Activated T-helper 1 cell treated with anti-CD3 and anti-CD28 coated beads, Interleukin-2, amount 50 U/mL, for 16 hours (primary cell): ENCODE results near the gene SCYGR7.
"Not testable (repeated sequence)": the region's sequence is repeated elsewhere in the genome, so short reads cannot be mapped to it uniquely, and the experiment has no call there.

ENCODE experiments used
- DNase-seq, 2 donors: peaks; one replicate each; pipeline ENCODE4 v3.0.0-alpha.2; 2020; ENCODE audit warnings: low read depth in 1 of 2, low spot score in 1 of 2

Gene SCYGR7, protein sequence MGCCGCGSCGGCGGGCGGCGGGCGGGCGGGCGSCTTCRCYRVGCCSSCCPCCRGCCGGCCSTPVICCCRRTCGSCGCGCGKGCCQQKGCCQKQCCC

DNA sequence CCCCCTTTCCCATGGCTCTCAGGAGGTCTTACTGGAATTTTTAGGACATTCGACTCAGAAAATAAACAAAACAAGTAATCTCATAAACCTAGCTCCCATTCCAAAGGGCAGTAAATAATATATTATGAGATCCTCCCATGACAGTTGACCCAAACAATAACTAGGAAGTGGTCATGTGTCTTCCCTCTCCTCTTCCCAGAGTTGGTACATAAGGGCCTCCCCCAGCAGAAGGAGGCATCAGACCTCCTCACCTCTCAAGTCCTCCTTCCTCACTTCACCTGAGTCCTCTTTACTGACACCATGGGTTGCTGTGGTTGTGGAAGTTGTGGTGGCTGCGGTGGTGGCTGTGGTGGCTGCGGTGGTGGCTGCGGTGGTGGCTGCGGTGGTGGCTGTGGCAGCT, at the start of gene SCYGR7:
TSS of gene SCYGR7 (plus strand) at position 301 of the 400 bp plus-strand sequence. CDS start at position 301, 0 bp downstream.
- DNase-seq: no peak

DNA sequence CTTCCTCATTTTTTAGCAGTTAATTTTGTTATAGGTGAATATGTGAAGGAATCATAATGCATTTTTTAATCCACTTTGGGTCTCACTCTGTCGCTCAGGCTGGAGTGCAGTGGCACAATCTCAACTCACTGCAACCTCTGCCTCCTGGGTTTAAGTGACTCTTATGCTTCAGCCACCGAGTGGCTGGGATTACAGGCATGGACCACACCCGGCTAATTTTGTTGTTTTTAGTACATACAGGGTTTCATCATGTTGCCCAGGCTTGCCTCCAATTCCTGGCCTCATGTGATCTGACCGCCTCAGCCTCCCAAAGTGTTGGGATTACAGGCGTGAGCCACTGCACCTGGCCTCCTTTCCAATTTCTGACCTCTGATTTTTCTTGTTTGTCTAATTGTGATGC, 43.9 kb upstream of the SCYGR7 start:
- DNase-seq: no peak

DNA sequence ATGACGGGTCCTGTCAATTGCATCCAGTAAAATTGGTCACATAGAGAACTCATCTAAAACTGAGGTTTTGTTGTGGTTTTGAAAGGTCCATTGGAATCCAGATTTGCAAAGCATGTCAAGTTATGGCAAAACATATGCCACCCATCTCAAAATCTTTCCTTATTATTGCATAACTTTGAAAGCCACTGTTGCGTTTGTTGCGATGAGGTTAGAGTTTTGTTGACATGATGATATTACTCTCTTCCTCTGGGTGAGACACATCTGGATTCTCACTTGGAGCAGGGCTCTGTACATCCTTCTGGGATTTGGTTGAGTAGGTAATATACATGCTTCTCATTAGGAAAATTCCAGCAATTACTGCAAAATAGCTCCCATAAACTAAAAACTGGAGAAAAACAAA, 40.9 kb upstream of the SCYGR7 start:
- DNase-seq: no peak

DNA sequence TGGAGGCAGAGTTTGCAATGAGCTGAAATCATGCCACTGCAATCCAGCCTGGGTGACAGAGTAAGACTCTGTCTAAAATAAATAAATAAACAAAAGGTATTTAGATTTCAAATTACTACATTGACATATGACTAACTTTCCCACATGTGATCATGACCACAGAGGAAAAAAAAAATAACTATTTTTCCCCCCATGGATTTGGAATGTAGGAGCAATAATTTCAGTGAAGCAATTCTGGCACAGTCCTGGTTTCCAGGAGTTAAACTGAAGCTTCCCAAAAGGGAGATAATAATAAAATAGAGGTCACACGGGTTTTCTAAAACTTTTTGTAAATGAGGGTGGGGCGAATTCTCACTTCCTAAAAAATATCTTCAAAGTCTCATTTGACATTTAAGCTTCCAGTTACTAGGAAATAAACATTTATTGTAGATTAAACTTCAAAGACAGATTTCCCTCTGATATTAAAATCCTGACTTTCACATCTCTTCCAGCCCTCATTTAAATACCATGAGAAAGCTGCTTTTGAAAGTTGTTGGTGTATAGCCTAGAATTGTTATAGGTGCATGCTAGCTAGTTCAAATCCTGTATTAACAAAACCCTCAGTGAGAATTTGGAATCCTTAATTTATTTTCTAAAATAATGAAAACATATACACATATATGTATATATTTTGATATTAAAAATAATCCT, 31.0 kb upstream of the SCYGR7 start:
- DNase-seq: no peak

DNA sequence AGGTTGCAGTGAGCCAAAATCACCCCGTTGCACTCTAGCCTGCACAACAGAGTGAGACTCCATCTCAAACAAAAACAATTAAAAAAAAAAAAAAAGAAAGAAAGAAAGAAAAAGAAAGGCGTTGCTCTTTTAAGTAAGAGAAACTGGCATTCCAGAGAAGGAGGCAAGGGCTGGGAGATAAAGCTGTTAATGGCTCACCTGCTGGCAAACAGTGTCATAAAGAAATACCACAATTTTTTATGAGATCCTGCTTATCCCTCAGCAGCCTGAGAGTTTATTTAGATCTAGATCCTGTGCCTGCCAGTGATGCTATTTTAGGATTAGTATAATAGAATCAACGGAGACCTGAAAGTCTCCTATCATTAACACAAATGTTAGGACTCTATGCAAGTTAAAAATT, 26.6 kb upstream of the SCYGR7 start:
- DNase-seq: no peak

DNA sequence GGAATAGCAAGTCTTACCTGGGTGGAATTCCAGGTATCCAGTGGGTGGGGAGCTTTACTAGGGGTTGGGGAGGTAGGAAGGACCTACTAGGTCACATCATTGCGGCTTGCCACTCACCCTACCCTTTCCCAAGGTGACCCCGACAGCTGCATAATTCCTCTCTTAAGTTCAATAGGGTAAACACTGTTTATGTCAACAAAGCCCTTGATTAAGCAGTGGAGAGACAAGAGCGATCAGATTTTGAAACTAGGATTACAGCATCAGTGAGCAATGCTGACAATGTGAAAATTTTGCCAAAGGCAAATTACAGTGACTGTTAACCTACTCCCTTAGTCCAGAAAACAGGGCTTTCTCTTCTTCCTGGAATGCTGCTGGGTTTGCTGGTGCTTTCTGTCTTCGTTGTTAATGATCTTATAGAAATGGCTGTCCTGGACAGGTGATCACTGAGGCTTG, 24.8 kb upstream of the SCYGR7 start:
- DNase-seq: no peak

DNA sequence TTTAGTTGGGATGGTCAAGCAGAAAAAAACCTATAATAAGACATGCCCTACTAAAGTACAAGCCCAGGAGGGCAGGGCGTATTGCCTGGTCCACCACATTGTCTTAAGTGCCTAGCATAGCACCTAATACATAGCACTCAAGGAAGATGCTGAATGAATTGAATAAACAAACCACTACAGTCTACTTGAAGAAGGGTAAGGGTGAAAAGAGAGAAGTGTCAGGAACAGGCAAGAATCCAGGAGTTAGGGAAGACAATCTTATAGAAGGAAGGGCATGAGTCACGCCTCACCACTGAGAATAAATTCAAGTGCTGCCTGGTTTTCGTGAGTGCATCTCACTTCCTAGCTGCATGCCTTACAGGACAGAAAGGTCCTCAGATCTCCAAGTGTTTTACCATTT, 24.2 kb upstream of the SCYGR7 start:
- DNase-seq: no peak

DNA sequence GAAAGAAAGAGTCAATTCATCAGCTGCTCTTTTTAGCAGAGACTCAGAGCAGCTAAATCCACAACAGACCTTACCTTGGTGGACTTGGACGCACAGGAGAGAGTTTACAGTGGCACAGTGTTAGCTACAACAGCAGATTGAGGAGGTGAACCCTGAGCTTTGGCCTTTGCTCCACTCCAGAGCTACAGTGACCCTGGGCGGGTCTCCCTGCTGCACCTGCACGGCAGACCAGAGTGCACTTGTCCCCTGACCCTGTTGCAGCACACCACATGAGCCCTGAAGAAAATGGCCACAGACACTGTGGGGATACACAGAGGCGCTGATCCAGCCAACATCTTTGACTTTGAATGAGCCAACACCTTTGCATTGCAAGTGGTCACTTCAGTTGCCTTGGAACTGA, 21.3 kb upstream of the SCYGR7 start:
- no peak for DNase-seq

DNA sequence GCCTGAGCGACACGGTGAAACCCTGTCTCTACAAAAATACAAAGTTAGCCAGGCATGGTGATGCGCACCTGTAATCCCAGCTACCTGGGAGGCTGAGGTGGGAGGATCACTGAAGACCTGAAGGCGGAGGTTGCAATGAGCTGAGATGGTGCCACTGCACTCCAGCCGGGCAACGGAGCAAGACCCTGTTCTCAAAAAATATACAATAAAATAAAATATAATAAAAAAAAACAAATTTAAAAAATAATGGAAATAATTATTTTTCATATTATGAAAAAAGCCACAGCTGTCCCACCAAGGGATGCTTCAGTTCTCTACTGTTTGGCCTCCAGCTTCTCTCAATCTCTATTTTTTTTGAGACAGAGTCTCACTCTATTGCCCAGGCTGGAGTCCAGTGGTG, 20.7 kb upstream of the SCYGR7 start:
- no peak for DNase-seq

DNA sequence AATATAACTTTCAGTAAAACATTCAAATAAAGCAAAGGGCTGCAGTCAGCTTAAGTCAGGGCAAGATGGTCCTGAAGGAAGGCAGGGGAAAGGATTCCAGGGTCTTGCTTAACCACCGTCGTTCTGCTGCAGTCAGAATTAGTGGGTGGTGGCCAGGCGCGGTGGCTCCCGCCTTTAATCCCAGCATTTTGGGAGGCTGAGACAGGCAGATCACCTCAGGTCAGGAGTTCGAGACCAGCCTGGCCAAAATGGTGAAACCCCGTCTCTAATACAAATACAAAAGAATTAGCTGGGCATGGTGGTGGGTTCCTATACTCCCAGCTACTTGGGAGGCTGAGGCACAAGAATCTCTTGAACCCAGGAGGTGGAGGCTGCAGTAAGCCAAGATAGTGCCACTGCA, 17.1 kb upstream of the SCYGR7 start:
- DNase-seq: no peak

DNA sequence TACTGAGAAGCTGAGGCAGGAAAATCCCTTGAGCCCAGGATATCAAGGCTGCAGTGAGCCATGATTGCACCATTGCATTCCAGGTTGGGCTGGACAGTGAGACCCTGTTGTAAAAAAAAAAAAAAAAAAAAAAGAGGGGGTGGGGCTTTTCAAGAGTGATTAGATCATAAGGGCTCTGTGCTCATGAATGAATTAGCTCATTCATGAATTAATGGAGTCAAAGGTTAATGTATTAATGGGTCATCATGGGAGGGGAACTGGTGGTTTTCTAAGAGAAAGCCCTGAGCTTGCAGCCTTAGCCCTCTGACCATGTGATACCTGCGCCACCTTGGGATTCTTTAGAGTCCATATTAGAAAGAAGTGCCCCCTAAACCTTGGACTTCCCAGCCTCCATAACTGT, 14.8 kb upstream of the SCYGR7 start:
- no peak for DNase-seq

DNA sequence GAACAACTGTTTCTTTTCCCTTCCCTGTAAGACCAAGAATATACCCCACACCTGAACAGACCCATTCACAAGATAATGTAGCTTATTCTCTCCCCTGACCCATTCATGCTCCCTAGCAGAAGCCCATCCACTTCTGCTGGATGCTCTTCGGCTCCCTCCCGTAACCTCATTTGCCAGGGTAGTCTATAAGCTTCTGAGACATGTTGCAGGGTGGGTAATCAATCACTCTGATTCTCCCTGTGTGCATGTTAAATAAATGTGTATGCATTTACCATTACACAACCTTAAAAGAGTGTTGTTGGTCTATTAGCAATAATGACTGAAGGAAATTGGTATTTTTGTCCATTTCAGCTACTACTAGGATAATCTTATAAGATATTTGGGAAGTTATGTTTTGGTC, 11.6 kb upstream of the SCYGR7 start:
- no peak for DNase-seq

DNA sequence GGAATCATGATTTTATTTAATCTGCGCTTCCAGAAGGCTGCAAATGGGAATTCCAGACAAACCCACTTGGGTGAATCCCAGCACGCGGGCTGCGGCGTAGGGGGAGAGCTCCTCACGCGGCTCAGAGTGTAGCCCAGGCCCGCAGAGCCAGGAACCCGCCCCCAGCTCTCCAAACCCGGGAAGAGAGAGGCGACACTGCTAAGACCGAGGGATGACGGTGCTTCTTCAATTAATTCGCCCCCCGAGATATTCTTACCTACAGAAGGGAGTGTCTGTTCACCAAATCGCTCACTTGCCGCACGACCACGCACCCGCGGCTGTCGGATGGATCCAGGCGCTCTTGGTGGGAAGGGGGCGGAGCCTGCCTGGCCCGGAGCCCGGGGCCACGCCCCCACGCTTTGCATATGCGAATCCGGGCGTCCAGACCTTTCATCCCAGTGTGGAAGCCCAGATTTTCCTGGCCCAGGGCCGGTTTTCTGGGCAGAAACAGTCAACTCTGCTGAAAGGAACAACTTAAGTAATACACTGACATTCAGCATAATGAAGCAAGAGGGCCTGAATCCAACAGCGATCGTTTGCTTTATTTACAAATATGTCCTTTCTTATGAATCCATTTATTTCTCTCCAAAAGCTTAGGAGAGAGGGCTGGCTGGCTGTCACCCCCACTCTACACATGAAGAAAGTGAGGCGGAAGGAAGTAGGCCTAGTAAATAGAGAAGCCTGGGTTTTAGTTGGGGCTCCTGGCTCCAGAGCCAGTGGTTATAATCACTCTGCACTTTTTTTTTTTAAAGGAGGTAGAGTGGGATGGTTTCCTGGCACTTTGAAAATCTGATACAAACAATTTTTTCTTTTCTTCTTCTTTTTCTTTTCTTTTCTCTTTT, 10.2 kb upstream of the SCYGR7 start, which contains the start of gene SLC19A3:
TSS of gene SLC19A3 (minus strand) at position 342 of the 881 bp plus-strand sequence. CDS start 15,710 bp downstream, outside the sequence.
- DNase-seq: no peak

DNA sequence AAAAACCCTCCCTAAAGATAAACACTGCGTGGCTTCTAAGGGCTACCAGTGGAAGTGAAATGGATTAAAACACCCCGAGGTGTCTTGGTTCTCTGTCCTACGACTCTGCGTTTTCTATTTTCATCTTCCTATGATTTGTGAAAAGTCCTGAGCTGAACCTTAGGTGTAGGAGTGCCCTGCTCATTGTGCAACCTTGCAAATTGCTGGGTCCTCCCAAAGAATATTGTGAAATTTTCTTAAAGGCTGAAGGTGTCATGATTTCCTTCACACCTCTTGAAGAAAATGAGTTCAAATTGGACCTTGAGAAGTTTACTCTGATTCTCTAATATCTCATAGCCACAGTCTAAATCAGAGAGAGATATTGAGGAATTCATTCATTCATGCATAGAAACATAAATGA, 8.5 kb upstream of the SCYGR7 start:
- no peak for DNase-seq

DNA sequence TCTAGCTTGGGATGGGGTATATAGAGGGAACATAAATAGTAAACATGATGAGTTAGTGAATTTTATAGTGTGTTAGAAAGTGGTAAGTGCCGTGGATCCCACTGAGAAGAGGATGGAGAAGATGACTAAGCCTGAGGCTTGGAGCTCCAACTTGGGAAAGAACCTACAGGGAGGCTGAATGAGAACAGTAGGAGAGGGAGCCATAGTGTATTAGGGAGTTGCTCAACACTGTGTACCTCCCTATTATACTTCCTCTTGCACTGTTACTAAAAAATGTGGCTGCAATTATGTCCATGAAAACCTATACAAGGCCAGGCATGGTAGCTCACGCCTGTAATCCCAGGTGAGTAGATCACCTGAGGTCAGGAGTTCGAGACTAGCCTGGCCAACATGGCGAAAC, 7.5 kb upstream of the SCYGR7 start:
- DNase-seq: no peak

DNA sequence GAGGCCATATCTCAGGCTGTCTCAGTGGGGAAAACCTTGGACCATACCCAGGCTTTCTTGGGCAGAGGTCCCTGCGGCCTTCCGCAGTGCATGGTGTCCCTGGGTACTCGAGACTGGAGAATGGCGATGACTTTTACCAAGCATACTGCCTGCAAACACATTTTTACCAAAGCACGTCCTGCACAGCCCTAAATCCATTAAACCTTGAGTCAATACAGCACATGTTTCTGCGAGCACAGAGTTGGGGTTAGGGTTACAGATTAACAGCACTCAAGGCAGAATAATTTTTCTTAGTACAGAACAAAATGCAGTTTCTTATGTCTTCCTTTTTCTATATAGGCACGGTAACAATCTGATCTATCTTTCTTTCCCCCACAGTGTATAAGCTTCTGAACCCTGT, 5.3 kb upstream of the SCYGR7 start:
- not testable (repeated sequence) for DNase-seq

DNA sequence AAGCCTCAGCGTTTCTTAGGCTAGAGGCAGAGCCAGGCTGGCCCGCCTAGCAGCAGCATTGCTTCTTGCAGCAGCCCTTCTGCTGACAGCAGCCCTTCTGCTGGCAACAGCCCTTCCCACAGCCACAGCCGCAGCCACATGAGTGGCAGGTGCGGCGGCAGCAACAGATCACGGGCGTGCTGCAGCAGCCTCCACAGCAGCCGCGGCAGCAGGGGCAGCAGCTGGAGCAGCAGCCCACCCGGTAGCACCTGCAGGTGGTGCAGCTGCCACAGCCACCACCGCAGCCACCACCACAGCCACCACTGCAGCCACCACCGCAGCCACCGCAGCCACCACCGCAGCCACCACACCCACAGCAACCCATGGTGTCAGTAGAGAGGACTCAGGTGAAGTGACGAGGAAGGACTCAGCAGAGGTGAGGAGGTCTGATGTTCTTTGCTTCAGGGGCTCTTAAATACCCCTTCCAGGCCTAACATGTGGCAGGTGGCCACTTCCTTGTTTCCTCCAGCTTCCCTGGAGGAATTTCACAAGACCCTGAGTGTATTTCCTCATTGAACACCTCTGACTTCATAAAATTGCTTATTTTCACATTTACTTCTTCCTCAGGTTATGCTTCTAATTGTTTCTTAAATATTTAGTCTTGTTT, 3.6 kb upstream of the SCYGR7 start, which contains the start of gene SCYGR6:
TSS of gene SCYGR6 (minus strand) at position 364 of the 646 bp plus-strand sequence. CDS start at position 364, 0 bp downstream.
- DNase-seq: no peak

DNA sequence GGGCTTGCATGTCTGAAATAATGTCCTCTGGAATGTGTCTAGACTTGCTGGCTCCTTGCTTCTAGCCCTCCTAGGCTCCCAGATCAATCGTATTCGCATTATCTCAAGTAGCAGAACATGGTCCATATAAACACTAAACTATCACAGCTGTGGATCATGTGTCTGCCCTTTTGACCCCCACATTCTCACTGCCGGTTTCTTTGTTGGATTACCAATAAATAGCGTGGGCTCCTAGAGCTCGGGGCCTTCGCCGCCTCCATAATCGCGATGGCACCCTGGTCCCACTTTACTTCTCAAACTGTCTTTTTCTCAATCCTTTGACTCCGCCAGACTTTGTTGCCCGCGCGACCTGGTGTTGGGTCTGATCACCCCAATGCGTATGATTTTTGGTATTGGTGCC, 11.2 kb downstream of the SCYGR7 start:
- no peak for DNase-seq

DNA sequence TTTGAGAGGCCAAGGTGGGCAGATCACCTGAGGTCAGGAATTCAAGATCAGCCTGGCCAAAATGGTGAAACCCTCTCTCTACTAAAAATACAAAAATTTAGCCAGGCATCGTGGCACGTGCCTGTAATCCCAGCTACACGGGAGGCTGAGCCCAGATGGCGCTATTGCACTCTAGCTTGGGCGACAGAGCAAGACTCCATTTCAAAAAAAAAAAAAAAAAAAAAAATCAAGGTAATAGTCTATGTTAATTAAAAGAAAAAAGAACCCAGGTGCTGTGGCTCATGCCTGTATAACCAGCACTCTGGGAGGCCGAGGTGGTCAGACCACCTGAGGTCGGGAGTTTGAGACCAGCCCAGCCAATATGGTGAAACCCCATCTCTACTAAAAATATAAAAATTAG, 12.6 kb downstream of the SCYGR7 start:
- not testable (repeated sequence) for DNase-seq

DNA sequence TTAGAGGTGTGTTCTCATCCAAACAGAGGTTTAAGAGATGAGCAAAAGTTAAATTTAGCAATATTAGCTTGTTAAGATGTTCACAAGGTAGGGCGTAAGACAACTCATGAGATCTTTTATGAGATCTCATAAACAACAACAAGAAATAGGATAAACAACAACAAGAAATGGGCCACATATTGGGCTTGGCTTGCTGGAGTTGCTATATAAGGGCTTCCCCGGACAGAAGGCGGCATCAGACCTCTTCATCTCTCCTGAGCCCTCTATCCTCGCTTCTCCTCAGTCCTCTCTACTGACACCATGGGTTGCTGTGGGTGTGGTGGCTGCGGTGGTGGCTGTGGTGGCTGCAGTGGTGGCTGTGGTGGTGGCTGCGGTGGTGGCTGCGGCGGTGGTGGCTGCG, 17.5 kb downstream of the SCYGR7 start, which contains the start of gene SCYGR8:
TSS of gene SCYGR8 (plus strand) at position 301 of the 400 bp plus-strand sequence. CDS start at position 301, 0 bp downstream.
- DNase-seq: no peak

DNA sequence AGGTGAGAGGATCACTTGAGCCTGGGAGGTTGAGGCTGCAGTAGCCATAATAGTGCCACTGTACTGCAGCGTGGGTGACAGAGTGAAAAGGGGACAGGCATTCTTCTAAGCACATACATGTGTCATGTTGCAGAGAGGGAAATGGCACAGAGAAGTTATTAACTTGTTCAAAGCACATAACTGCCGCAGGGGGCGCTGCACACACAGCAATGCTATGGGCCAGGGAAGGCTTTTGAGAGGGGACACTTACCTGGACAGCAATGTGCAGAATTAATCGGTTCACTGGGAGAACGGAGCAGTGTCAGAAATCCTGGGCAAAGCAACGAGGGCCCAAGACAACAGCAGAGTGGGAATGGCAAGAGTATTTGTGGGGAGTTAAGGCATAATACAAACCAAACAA, 19.9 kb downstream of the SCYGR7 start:
- DNase-seq: no peak
